GM23338 (cell line): ENCODE results near the gene ELOVL2. TPM values are rescaled to one million over a fixed set of nuclear protein-coding genes. Genes with fewer than 3 reads are reported as not detected.
A peak's percentile ranks its signal among the peaks of the same experiment; 100 is the strongest.

Experiments used
- ATAC-seq: fragments of 200-7000 bp; cut with Tn5 transposase; 3 replicates; pipeline ENCODE4 v1.9.1; 2020
- DNase-seq: peaks from one replicate; pipeline ENCODE4 v3.0.0-alpha.2; 2015; ENCODE audit warnings: low spot score
- H2AFZ ChIP-seq: fragments of 200-600 bp; sonication (generic); 2 replicates; pipeline ENCODE4 v1.8.0; 2016; ENCODE audit warnings: antibody characterized with exemption, mild to moderate bottlenecking, moderate library complexity
- H3F3A ChIP-seq: fragments of 200-600 bp; sonication (generic); replicated peaks from 2 replicates; pipeline ENCODE4 v1.8.0; 2017; ENCODE audit warnings: antibody characterized with exemption, mixed run types, low read depth
- H3K27ac ChIP-seq: fragments of 200-600 bp; sonication (generic); 2 replicates; pipeline ENCODE4 v1.6.1; 2016; ENCODE audit warnings: low read depth
- H3K27me3 ChIP-seq: fragments of 200-600 bp; sonication (generic); 2 replicates; pipeline ENCODE4 v1.8.0; 2016; ENCODE audit warnings: mild to moderate bottlenecking, mixed run types, moderate library complexity; ENCODE audit not compliant: insufficient read depth
- H3K36me3 ChIP-seq: fragments of 200-600 bp; sonication (generic); 2 replicates; pipeline ENCODE4 v1.8.0; 2016; ENCODE audit warnings: mild to moderate bottlenecking; ENCODE audit not compliant: insufficient read depth
- H3K4me1 ChIP-seq: fragments of 200-600 bp; sonication (generic); 2 replicates; pipeline ENCODE4 v1.8.0; 2016; ENCODE audit warnings: mild to moderate bottlenecking, moderate library complexity; ENCODE audit not compliant: insufficient read depth
- H3K4me2 ChIP-seq: fragments of 200-600 bp; sonication (generic); 2 replicates; pipeline ENCODE4 v1.7.1; 2017; ENCODE audit warnings: mixed run types
- H3K4me3 ChIP-seq: fragments of 200-600 bp; sonication (generic); 2 replicates; pipeline ENCODE4 v1.6.1; 2016; ENCODE audit warnings: mixed run types
- H3K79me2 ChIP-seq: fragments of 200-600 bp; sonication (generic); replicated peaks from 2 replicates; pipeline ENCODE4 v1.8.0; 2017; ENCODE audit warnings: mild to moderate bottlenecking; ENCODE audit not compliant: insufficient read depth
- H3K9me2 ChIP-seq: fragments of 200-600 bp; sonication (generic); 2 replicates; pipeline ENCODE4 v1.8.0; 2017; ENCODE audit not compliant: insufficient read depth
- H4K20me1 ChIP-seq: fragments of 200-600 bp; sonication (generic); replicated peaks from 2 replicates; pipeline ENCODE4 v1.8.0; 2017; ENCODE audit warnings: mild to moderate bottlenecking; ENCODE audit not compliant: insufficient read depth
- H3K27ac Mint-ChIP-seq: 2 replicates; pipeline ENCODE4 v1.8.0; 2020; ENCODE audit warnings: inconsistent platforms, mild to moderate bottlenecking, moderate library complexity, mixed read lengths
- H3K27me3 Mint-ChIP-seq: 3 replicates; pipeline ENCODE4 v1.8.0; 2022; ENCODE audit warnings: low read depth, mild to moderate bottlenecking, moderate library complexity, mixed read lengths, inconsistent platforms; ENCODE audit not compliant: insufficient read depth, poor library complexity
- H3K36me3 Mint-ChIP-seq: 3 replicates; pipeline ENCODE4 v1.8.0; 2021; ENCODE audit warnings: low read depth, mild to moderate bottlenecking, inconsistent platforms, moderate library complexity, mixed read lengths
- H3K4me1 Mint-ChIP-seq: 3 replicates; pipeline ENCODE4 v1.8.0; 2020; ENCODE audit warnings: mild to moderate bottlenecking, inconsistent platforms, mixed read lengths
- H3K4me3 Mint-ChIP-seq: 3 replicates; pipeline ENCODE4 v1.8.0; 2021; ENCODE audit warnings: moderate library complexity, mild to moderate bottlenecking, inconsistent platforms, mixed read lengths
- H3K9me3 Mint-ChIP-seq: 3 replicates; pipeline ENCODE4 v1.8.0; 2020; ENCODE audit warnings: moderate library complexity, mild to moderate bottlenecking, inconsistent platforms, mixed read lengths
- CREB1 ChIP-seq: fragments of 250-450 bp; sonication (Bioruptor Pico); IDR thresholded peaks from 2 replicates; pipeline ENCODE4 v1.5.0; 2020; ENCODE audit warnings: low read depth, mild to moderate bottlenecking, moderate library complexity
- CTCF ChIP-seq, 2 experiments: fragments of 200-600 bp in 1 of 2; sonication (generic) in 1 of 2; conservative IDR thresholded peaks; 2 replicates each; pipeline versions ENCODE4 v1.5.1 to v1.6.1; 2016 to 2017; ENCODE audit warnings: antibody characterized with exemption in 2 of 2, low read depth in 2 of 2, mild to moderate bottlenecking in 2 of 2, moderate library complexity in 1 of 2
- STAT1 ChIP-seq: IDR thresholded peaks from one replicate; pipeline ENCODE4 v1.6.1; 2016; ENCODE audit warnings: antibody characterized with exemption; ENCODE audit not compliant: unreplicated experiment
- ZNF331 ChIP-seq: fragments of 250-450 bp; sonication (Bioruptor Pico); IDR thresholded peaks from 2 replicates; pipeline ENCODE4 v1.5.0; 2020; ENCODE audit warnings: low read depth, mild to moderate bottlenecking, moderate library complexity
- ZNF462 ChIP-seq: fragments of 250-450 bp; sonication (Bioruptor Pico); IDR thresholded peaks from 2 replicates; pipeline ENCODE4 v1.5.0; 2020; ENCODE audit warnings: mild to moderate bottlenecking, moderate library complexity
- polyA plus RNA-seq: library from polyadenylated mRNA; unstranded; fragments of >200 nt; fragmentation: Nextera tagmentation; extraction: Ambion mirVana; gene quantifications from 2 replicates; pipeline ENCODE4 v1.2.1, GENCODE V29; 2016
- total RNA-seq: library from RNA; depleted of rRNA; stranded (reverse); fragments of >200 nt; shearing (Covaris generic); gene quantifications from 2 replicates; pipeline ENCODE4 v1.2.3, GENCODE V29; 2014

The ELOVL2 gene
- total and polyA plus RNA-seq, 2 experiments from 2014 or later, result 1.2 to 1.6 TPM

GRCh38 chr6:10954590-10955010 is 89.5 kb downstream of the ELOVL2 start:
- Mint-ChIP-seq H3K27me3 (peaks cover 9% of the 10 kb centered on the region), H3K27ac (no peak overlapping the region), H3K36me3 (peaks cover 3% of the 10 kb centered on the region; the same call in 1 of the 3 replicates), H3K4me3 (no peak overlapping the region), H3K9me3 (no peaks in the 10 kb centered on the region), H3K4me1 (no peaks in the 10 kb centered on the region; the same call in 2 of the 3 replicates)
- H3K27ac ChIP-seq, result no peak overlapping the region
- no peaks in the 10 kb centered on the region for H3K27me3 ChIP-seq
- ATAC-seq, result peak; percentile 98
- H3K4me3 ChIP-seq, result no peak overlapping the region
- H3K9me2 ChIP-seq, result no peaks in the 10 kb centered on the region
- no peak for TF ChIP-seq ZNF331
- peak; percentile 91 for TF ChIP-seq CREB1
- TF ChIP-seq ZNF462 (CRISPR knock-in tag), result 0 out of 2 replicates have a peak, but pooled peaks have one; percentile 4
- no peak for TF ChIP-seq STAT1
- TF ChIP-seq CTCF (conservative IDR thresholded peaks at IDR 0.05; ENCODE audit: low read depth in 2 of 2), result peak; percentile 96 to 98
- H3K79me2 ChIP-seq, result no peaks in the 10 kb centered on the region
- no peaks in the 10 kb centered on the region for H4K20me1 ChIP-seq
- no peaks in the 10 kb centered on the region for H3F3A ChIP-seq
- no peak overlapping the region for H2AFZ ChIP-seq
- no peaks in the 10 kb centered on the region for H3K36me3 ChIP-seq
- DNase-seq, result peak; percentile 95
- H3K4me2 ChIP-seq, result no peak overlapping the region
- H3K4me1 ChIP-seq, result no peaks in the 10 kb centered on the region
